K562 (cell line): Measurements from ENCODE around the gene ZG16B. TPM values are rescaled to one million over a fixed set of nuclear protein-coding genes. Genes with fewer than 3 reads are reported as not detected.
A peak's percentile ranks its signal among the peaks of the same experiment; 100 is the strongest.

Experiments
- CCNT2 ChIP-seq: IDR thresholded peaks from 2 replicates; pipeline ENCODE4 v1.6.1; 2011; ENCODE audit warnings: borderline replicate concordance, low read depth, mild to moderate bottlenecking, moderate library complexity, mixed read lengths, low read length; ENCODE audit not compliant: insufficient read length; ENCODE audit errors: extremely low read depth
- ETV1 ChIP-seq: fragments of 450-650 bp; conservative IDR thresholded peaks from 2 replicates; pipeline ENCODE4 v1.6.1; 2016; ENCODE audit warnings: missing genetic modification characterization, control low read depth, low read depth, missing compliant biosample characterization
- GATAD2A ChIP-seq: fragments of 450-650 bp; IDR thresholded peaks from 2 replicates; pipeline ENCODE4 v1.6.1; 2017
- HDAC6 ChIP-seq: IDR thresholded peaks from 2 replicates; pipeline ENCODE4 v1.6.1; 2012; ENCODE audit warnings: low read depth, mild to moderate bottlenecking, control low read depth, inconsistent platforms, low read length, moderate library complexity
- MYC ChIP-seq, 2 experiments: fragments of 250-450 bp in 1 of 2; sonication (Bioruptor Pico) in 1 of 2; IDR thresholded peaks; 2 replicates each; pipeline versions ENCODE4 v1.5.1 to v1.6.1; 2012 to 2021; ENCODE audit warnings: low read depth in 2 of 2, borderline replicate concordance in 1 of 2, improper control_type of control experiment in 1 of 2, low read length in 1 of 2, mild to moderate bottlenecking in 1 of 2, moderate library complexity in 1 of 2
- PHB ChIP-seq: fragments of 250-450 bp; sonication (Bioruptor Pico); IDR thresholded peaks from 2 replicates; pipeline ENCODE4 v1.5.0; 2021
- POLR3G ChIP-seq: IDR thresholded peaks from 2 replicates; pipeline ENCODE4 v1.6.1; 2011; ENCODE audit not compliant: insufficient read length, insufficient replicate concordance; ENCODE audit errors: extremely low read depth
- SNRNP70 ChIP-seq: fragments of 200-400 bp; formaldehyde crosslinking; optimal IDR thresholded peaks from 2 replicates; pipeline ENCODE3; 2017; ENCODE audit warnings: low read depth, low read length
- TARDBP ChIP-seq: fragments of 450-650 bp; IDR thresholded peaks from 2 replicates; pipeline ENCODE4 v1.6.1; 2016
- TCF7 ChIP-seq: sonication (generic); IDR thresholded peaks from 2 replicates; pipeline ENCODE4 v1.6.1; 2016; ENCODE audit warnings: antibody characterized with exemption, borderline replicate concordance
- XRCC4 ChIP-seq: IDR thresholded peaks from one replicate; pipeline ENCODE4 v1.6.1; 2011; ENCODE audit not compliant: insufficient read depth, insufficient read length; ENCODE audit errors: extremely low read depth
- ZBTB8A ChIP-seq: fragments of 450-650 bp; IDR thresholded peaks from 2 replicates; pipeline ENCODE4 v1.6.1; 2018; ENCODE audit warnings: mild to moderate bottlenecking, moderate library complexity; ENCODE audit not compliant: partially characterized antibody
- ZFP30 ChIP-seq: fragments of 250-450 bp; sonication (Bioruptor Pico); IDR thresholded peaks from 2 replicates; pipeline ENCODE4 v1.8.0; 2022; ENCODE audit warnings: moderate library complexity, mild to moderate bottlenecking, inconsistent platforms, borderline replicate concordance
- ZFX ChIP-seq: sonication (generic); formaldehyde crosslinking; IDR thresholded peaks from 2 replicates; pipeline ENCODE4 v1.8.0; 2022; ENCODE audit warnings: mild to moderate bottlenecking, missing genetic modification reagents, moderate library complexity
- ZNF165 ChIP-seq: fragments of 250-450 bp; sonication (Bioruptor Pico); IDR thresholded peaks from 2 replicates; pipeline ENCODE4 v1.4.0; 2020; ENCODE audit warnings: borderline replicate concordance
- ZNF23 ChIP-seq: fragments of 250-450 bp; sonication (Bioruptor Pico); IDR thresholded peaks from 2 replicates; pipeline ENCODE4 v1.4.0; 2020; ENCODE audit warnings: mild to moderate bottlenecking
- ZNF24 ChIP-seq: fragments of 450-650 bp; IDR thresholded peaks from 2 replicates; pipeline ENCODE4 v1.6.1; 2016
- ZNF282 ChIP-seq: sonication (generic); formaldehyde crosslinking; IDR thresholded peaks from 2 replicates; pipeline ENCODE4 v1.8.1; 2023; ENCODE audit warnings: missing genetic modification reagents
- ZNF551 ChIP-seq: fragments of 250-450 bp; sonication (Bioruptor Pico); IDR thresholded peaks from 2 replicates; pipeline ENCODE4 v1.5.0; 2021; ENCODE audit warnings: mild to moderate bottlenecking, moderate library complexity
- polyA plus RNA-seq, 8 experiments: library from polyadenylated mRNA; depleted of rRNA in 4 of 8; stranded (reverse) in 5 of 8; unstranded in 3 of 8; fragments of >200 nt; fragmentation: Nextera tagmentation in 2 of 8; fragmentation: Illumina TruSeq in 1 of 8; extraction: Ambion mirVana in 2 of 8; extraction: Trizol in 1 of 8; gene quantifications; 2 replicates each; pipeline versions ENCODE4 v1.2.1 to v1.2.3, GENCODE V29; 2011 to 2014; ENCODE audit warnings: inconsistent platforms in 1 of 8, missing spikeins in 1 of 8
- total RNA-seq, 7 experiments: library from RNA; depleted of rRNA in 6 of 7; stranded (reverse); fragments of >200 nt in 6 of 7; fragmentation: Illumina TruSeq in 2 of 7; extraction: Trizol in 2 of 7; gene quantifications; 2 replicates each; pipeline versions ENCODE4 v1.2.1 to v1.2.3, GENCODE V29; 2011 to 2021; ENCODE audit warnings: low replicate concordance in 1 of 7
- TF ChIP-seq, protein P1 (sequence below): fragments of 250-450 bp; sonication (Bioruptor Pico); IDR thresholded peaks from 2 replicates; pipeline ENCODE4 v1.8.0; 2022; ENCODE audit warnings: moderate library complexity, mild to moderate bottlenecking, inconsistent platforms
- TF ChIP-seq, protein P2 (sequence below): IDR thresholded peaks from 2 replicates; pipeline ENCODE4 v1.6.1; 2011; ENCODE audit not compliant: insufficient read length; ENCODE audit errors: extremely low read depth
- TF ChIP-seq, protein P3 (sequence below): sonication (generic); formaldehyde crosslinking; IDR thresholded peaks from 2 replicates; pipeline ENCODE4 v1.8.0; 2022; ENCODE audit warnings: missing genetic modification reagents, mild to moderate bottlenecking, moderate library complexity, borderline replicate concordance
- TF ChIP-seq, protein P4 (sequence below): sonication (generic); formaldehyde crosslinking; IDR thresholded peaks from 2 replicates; pipeline ENCODE4 v1.8.1; 2023; ENCODE audit warnings: mild to moderate bottlenecking, missing genetic modification reagents

ZG16B gene
- total and polyA plus RNA-seq, 9 of the 15 experiments (the other 6 are each of a cell fraction or from before 2014, with no cell fraction given) = 0.25 to 0.43 (median 0.34) TPM; not detected in 5

GRCh38 chr16:2867987-2868789 is 38.1 kb downstream of the ZG16B start (continued):
- TF ChIP-seq ZFP30 (no peak), TARDBP (no peak; the same call in 1 of the 2 replicates), ZBTB8A (no peak), CCNT2 (peak; percentile 53), TCF7 (no peak; the same call in 1 of the 2 replicates), GATAD2A (peak; percentile 72; the same call in 1 of the 2 replicates), ZNF23 (no peak), HDAC6 (no peak), ZNF282 (CRISPR knock-in tag) (no peak), ETV1 (tag) (peak; percentile 95), ZNF24 (0 out of 2 replicates have a peak, but pooled peaks have one; percentile 44), ZNF551 (no peak), MYC (IDR thresholded peaks at IDR 0.05; ENCODE audit: low read depth, low read length) (peak; percentile 68), MYC (CRISPR knock-in tag; IDR thresholded peaks at IDR 0.05; ENCODE audit: borderline replicate concordance, low read depth) (peak; percentile 78; the same call in 1 of the 2 replicates), ZNF165 (CRISPR knock-in tag) (peak; percentile 88), SNRNP70 (no peak), ZFX (CRISPR knock-in tag) (peak; percentile 76; the same call in 1 of the 2 replicates), PHB (CRISPR knock-in tag) (no peak), XRCC4 (no peak), POLR3G (no peak)
- TF ChIP-seq, protein P1, sequence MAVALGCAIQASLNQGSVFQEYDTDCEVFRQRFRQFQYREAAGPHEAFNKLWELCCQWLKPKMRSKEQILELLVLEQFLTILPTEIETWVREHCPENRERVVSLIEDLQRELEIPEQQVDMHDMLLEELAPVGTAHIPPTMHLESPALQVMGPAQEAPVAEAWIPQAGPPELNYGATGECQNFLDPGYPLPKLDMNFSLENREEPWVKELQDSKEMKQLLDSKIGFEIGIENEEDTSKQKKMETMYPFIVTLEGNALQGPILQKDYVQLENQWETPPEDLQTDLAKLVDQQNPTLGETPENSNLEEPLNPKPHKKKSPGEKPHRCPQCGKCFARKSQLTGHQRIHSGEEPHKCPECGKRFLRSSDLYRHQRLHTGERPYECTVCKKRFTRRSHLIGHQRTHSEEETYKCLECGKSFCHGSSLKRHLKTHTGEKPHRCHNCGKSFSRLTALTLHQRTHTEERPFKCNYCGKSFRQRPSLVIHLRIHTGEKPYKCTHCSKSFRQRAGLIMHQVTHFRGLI (CRISPR knock-in tag) = peak; percentile 88
- TF ChIP-seq, protein P2, sequence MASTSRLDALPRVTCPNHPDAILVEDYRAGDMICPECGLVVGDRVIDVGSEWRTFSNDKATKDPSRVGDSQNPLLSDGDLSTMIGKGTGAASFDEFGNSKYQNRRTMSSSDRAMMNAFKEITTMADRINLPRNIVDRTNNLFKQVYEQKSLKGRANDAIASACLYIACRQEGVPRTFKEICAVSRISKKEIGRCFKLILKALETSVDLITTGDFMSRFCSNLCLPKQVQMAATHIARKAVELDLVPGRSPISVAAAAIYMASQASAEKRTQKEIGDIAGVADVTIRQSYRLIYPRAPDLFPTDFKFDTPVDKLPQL = no peak
- TF ChIP-seq, protein P3, sequence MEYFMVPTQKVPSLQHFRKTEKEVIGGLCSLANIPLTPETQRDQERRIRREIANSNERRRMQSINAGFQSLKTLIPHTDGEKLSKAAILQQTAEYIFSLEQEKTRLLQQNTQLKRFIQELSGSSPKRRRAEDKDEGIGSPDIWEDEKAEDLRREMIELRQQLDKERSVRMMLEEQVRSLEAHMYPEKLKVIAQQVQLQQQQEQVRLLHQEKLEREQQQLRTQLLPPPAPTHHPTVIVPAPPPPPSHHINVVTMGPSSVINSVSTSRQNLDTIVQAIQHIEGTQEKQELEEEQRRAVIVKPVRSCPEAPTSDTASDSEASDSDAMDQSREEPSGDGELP = peak; percentile 97
- TF ChIP-seq, protein P4, sequence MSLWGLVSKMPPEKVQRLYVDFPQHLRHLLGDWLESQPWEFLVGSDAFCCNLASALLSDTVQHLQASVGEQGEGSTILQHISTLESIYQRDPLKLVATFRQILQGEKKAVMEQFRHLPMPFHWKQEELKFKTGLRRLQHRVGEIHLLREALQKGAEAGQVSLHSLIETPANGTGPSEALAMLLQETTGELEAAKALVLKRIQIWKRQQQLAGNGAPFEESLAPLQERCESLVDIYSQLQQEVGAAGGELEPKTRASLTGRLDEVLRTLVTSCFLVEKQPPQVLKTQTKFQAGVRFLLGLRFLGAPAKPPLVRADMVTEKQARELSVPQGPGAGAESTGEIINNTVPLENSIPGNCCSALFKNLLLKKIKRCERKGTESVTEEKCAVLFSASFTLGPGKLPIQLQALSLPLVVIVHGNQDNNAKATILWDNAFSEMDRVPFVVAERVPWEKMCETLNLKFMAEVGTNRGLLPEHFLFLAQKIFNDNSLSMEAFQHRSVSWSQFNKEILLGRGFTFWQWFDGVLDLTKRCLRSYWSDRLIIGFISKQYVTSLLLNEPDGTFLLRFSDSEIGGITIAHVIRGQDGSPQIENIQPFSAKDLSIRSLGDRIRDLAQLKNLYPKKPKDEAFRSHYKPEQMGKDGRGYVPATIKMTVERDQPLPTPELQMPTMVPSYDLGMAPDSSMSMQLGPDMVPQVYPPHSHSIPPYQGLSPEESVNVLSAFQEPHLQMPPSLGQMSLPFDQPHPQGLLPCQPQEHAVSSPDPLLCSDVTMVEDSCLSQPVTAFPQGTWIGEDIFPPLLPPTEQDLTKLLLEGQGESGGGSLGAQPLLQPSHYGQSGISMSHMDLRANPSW (CRISPR knock-in tag) = no peak; the same call in 1 of the 2 replicates
